Measurements from ENCODE around the gene RNF157. TPM values are rescaled to one million over a fixed set of nuclear protein-coding genes. Genes with fewer than 3 reads are reported as not detected.

The RNF157 gene
- total RNA-seq, 4 donors from 2014 or later = 50.5 to 142 (median 85.3) TPM

DNA sequence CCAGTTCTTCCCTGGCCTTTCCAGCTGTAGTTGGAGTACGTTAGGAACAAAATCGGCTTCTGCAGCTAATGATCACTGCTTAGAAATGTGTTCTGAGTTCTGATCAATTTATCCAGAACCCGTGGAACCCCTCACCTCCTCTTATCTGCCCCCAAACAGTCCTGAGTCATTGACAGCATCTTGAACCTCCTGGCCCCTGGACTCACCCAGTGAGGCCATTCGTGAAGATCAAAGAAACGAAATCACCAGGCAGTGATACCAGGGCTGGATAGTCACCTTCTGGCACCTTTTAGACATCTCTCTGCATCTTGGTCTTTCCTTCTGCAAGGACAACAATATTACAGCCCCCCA, 119.7 kb downstream of the RNF157 start:
- in situ Hi-C loops (cut with MboI; ENCODE audit: low sequenced_read_pairs in 4 of 4) = loop anchor here in 2 of 4 donors (5.0 to 10.0 kb wide), 2 partner anchors 174 to 177 kb away; no protein-coding TSS in a partner anchor
- no peak for TF ChIP-seq POLR2A (IDR thresholded peaks at IDR 0.05)
- no peak for TF ChIP-seq CTCF (IDR thresholded peaks at IDR 0.05 in 4 of 5, conservative IDR thresholded peaks at IDR 0.05 in 1 of 5)
- intact Hi-C loops (cut with DNase I; ENCODE audit: low total_unique reads) = loop anchor here (1.0 to 10.0 kb wide), 4 partner anchors 60 to 284 kb away; no protein-coding TSS in a partner anchor
- Histone ChIP-seq H3K4me1 (peaks cover 3% of the 10 kb centered on the region in 2 donors), H3K27ac (no peak overlapping the region), H3K4me3 (no peak overlapping the region), H3K27me3 (no peaks in the 10 kb centered on the region), H3K36me3 (no peaks in the 10 kb centered on the region), H3K9me3 (no peaks in the 10 kb centered on the region)
- DNase-seq (no peak), ATAC-seq (no peak)

DNA sequence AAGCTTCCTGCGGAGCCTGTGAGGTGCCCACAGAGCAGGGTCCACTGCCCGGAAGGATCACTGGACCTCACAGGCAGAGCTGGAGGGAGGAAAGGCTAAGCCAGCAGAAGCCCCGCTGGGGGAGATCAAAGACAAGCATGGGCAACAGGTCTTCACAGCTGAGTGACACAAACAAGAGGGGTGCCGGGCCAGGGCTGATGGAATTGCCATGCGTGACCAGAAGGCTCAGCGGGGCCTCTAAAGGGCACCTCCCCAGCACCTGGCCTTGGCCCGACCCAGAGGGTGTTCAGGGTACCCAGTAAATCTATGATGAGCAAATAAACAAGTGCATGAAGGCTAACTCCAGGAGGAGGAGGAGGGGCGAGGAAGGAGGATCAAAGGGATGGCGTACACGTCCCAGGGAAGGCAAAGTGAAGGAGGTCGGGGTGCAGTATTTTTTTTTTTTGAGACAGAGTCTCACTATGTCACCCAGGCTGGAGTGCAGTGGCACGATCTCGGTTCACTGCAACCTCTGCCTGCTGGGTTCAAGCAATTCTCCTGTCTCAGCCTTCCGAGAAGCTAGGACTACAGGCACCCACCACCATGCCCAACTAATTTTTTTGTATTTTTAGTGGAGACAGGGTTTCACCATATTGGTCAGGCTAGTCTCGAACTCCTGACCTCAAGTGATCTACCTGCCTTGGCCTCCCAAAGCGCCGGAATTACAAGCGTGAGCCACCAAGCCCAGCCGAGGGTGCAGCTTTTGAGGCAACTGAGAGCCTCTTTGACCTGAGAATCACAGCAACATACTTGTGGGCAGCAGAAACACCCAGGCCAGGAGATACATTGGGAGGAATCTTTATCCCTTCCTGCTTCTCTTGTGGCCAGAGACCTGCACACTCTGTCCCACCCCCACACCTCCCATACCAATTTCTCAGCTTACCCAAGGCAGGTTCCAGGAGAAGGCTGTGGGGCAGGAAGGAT, 120.6 kb downstream of the RNF157 start:
- no peak for TF ChIP-seq POLR2A (IDR thresholded peaks at IDR 0.05)
- TF ChIP-seq CTCF (IDR thresholded peaks at IDR 0.05 in 4 of 5, conservative IDR thresholded peaks at IDR 0.05 in 1 of 5) = no peak
- Histone ChIP-seq H3K9me3 (no peaks in the 10 kb centered on the region), H3K36me3 (no peaks in the 10 kb centered on the region), H3K4me1 (peaks cover 3% of the 10 kb centered on the region in 2 donors), H3K4me3 (no peak overlapping the region), H3K27ac (no peak overlapping the region), H3K27me3 (no peaks in the 10 kb centered on the region)
- DNase-seq = no peak
- intact Hi-C loops (cut with DNase I; ENCODE audit: low total_unique reads) (loop anchor here (2.0 to 10.0 kb wide), 2 partner anchors 61 to 285 kb away; no protein-coding TSS in a partner anchor), in situ Hi-C loops (cut with MboI; ENCODE audit: low sequenced_read_pairs in 4 of 4) (loop anchor here in 3 of 4 donors (5.0 to 10.0 kb wide), 3 partner anchors 65 to 178 kb away; no protein-coding TSS in a partner anchor)
- no peak for ATAC-seq

DNA sequence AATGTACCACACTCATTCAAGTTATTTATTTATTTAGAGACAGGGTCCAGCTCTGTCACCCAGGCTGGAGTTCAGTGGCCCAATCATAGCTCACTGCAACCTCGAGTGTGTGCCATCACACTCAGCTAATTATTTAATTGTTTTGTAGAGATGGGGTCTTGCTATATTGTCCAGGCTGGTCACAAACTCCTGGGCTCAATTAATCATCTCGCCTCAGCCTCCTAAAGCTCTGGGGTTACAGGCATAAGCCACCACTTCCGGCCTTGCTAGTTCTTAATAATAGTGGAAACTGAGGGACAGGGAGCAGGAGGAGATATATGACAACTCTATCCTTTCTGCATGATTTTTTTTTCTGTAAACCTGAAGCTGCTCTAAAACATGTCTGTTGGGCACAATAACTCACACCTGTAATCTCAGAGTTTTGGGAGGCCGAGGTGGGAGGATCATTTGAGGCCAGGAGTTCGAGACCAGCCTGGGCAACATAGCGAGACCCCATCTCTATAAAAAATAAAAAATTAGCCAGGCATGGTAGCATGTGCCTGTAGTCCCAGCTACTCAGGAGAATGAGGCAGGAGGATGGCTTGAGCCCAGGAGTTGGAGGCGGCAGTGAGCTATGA, 125.0 kb downstream of the RNF157 start:
- no peak for ATAC-seq
- in situ Hi-C loops (cut with MboI; ENCODE audit: low sequenced_read_pairs in 4 of 4) = loop anchor here in 1 of 4 donors (10.0 kb wide), 1 partner anchor 70 kb away; no protein-coding TSS in a partner anchor
- TF ChIP-seq POLR2A (IDR thresholded peaks at IDR 0.05) (no peak), CTCF (IDR thresholded peaks at IDR 0.05 in 4 of 5, conservative IDR thresholded peaks at IDR 0.05 in 1 of 5) (no peak)
- Histone ChIP-seq H3K27ac (no peak overlapping the region), H3K4me1 (no peaks in the 10 kb centered on the region), H3K4me3 (no peak overlapping the region), H3K27me3 (no peaks in the 10 kb centered on the region), H3K9me3 (no peaks in the 10 kb centered on the region), H3K36me3 (no peaks in the 10 kb centered on the region)
- DNase-seq = no peak
- intact Hi-C loops (cut with DNase I; ENCODE audit: low total_unique reads) = no loop called here

DNA sequence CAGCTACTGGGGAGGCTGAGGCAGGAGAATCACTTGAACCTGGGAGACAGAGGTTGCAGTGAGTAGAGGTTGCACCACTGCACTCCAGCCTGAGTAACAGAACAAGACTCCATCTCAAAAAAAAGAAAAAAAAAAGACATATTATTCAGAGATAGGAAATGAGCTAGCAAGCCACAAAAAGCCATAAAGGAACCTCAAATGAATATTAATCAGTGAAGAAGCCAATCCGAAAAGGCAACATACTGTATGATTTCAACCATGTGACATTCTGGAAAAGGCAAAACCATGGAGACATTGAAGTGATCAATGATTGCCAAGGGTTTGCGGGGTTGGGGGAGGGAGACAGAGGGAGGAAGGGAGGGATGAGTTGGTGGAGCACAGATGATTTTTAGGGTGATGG, 128.3 kb downstream of the RNF157 start:
- Histone ChIP-seq H3K36me3 (no peaks in the 10 kb centered on the region), H3K27me3 (no peaks in the 10 kb centered on the region), H3K4me1 (no peaks in the 10 kb centered on the region), H3K9me3 (no peaks in the 10 kb centered on the region), H3K4me3 (no peak overlapping the region), H3K27ac (no peak overlapping the region)
- intact Hi-C loops (cut with DNase I; ENCODE audit: low total_unique reads) = no loop called here
- TF ChIP-seq POLR2A (IDR thresholded peaks at IDR 0.05) = no peak
- TF ChIP-seq CTCF (IDR thresholded peaks at IDR 0.05 in 4 of 5, conservative IDR thresholded peaks at IDR 0.05 in 1 of 5) = no peak
- in situ Hi-C loops (cut with MboI; ENCODE audit: low sequenced_read_pairs in 4 of 4) = loop anchor here in 1 of 4 donors (10.0 kb wide), 1 partner anchor 73 kb away; no protein-coding TSS in a partner anchor
- no peak for ATAC-seq
- no peak for DNase-seq

Measured in gastrocnemius medialis (tissue), 4 donors.